22Rv1 (cell line): Measurements from ENCODE around the gene CDC42EP2.

Experiments used
- H3K27ac ChIP-seq: fragments of 450-650 bp; 2 replicates; pipeline ENCODE4 v1.5.1; 2017
- CTCF ChIP-seq: fragments of 450-650 bp; IDR thresholded peaks from 2 replicates; pipeline ENCODE4 v1.5.1; 2017; ENCODE audit warnings: mild to moderate bottlenecking
- ZFX ChIP-seq: fragments of 450-650 bp; IDR thresholded peaks from 2 replicates; pipeline ENCODE4 v1.6.1; 2017; ENCODE audit warnings: antibody characterized with exemption, borderline replicate concordance

CDC42EP2 gene

DNA sequence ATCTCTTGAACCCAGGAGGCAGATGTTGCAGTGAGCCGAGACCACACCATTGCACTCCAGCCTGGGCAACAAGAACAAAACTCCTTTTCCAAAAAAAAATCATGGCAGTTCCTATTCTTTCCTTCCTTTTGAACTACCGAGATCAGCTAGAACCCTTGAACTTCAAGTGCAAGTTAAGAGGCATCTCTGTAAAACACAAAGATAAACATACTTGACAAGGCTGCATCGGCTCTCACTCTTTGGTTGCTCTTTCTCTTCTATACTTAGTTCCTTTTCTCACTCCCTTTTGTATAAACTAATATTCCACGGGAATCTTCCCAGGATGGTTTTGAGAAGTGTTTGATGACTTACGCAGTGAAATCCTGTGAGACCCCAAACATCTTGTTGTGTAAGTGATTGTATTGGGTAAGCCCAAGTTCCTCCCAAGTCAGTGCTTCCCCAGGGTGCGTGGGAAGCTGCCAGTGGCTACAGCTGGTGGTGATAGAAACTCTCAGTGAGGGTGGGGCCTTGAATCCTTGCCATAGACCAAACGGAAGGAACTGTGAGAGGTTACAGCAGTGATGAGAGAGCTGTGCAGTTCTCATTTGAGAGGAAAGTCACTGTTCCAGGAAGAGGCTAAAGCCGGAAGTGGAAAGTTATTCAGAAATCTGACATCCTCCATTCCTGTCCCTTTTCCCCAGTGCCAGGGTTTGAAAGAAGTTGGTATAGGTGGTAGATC, 24.1 kb upstream of the CDC42EP2 start:
- no peak overlapping the region for H3K27ac ChIP-seq
- TF ChIP-seq CTCF (no peak), ZFX (no peak)

GRCh38 chr11:65291613-65292012, 23.1 kb upstream of the CDC42EP2 start:
- TF ChIP-seq CTCF (no peak), ZFX (no peak)
- no peak overlapping the region for H3K27ac ChIP-seq

DNA sequence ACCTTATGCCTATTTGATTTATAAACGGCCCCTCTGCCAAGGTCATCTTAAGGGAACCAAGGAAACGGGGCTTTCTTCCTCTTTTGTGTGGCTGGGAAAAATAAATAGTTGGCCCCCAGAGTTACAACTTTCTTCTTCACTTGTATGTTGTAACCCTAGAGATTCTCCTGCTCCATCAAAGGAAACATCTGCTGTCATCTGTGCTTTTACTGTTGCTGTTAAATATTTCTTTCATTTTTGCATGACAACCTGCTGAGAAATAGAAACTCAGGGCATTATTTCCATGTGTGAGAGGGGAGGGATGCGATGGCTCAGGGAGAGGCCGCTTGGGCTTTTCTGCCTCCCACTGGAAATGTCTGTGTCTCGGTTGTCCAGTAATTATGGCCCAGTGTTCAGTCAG, 21.8 kb upstream of the CDC42EP2 start:
- no peak for TF ChIP-seq CTCF
- H3K27ac ChIP-seq = no peak overlapping the region

DNA sequence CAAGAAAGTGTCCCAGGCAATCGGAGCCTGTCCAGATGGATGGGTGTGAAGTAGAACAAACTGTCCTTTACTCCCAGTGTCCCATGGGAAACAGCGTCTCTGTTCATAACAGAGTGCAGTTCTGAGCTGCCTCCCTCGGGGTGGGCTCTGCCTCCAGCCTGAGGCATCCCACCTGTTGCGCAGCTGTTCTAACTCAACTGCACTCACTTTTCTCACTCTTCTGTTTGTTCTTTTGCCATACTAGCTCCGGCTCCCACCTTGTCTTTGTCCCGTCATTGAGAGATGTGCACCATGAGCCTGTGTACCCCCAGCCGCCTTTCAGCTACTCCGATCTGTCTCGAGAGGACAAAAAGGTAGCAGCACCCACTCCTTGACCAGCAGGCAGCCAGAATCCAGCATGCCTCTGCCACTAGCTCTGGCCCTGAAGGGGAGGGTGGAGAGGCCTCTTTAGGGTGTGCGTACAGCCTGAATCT, 20.7 kb upstream of the CDC42EP2 start:
- TF ChIP-seq ZFX (no peak), CTCF (no peak)
- H3K27ac ChIP-seq = no peak overlapping the region

DNA sequence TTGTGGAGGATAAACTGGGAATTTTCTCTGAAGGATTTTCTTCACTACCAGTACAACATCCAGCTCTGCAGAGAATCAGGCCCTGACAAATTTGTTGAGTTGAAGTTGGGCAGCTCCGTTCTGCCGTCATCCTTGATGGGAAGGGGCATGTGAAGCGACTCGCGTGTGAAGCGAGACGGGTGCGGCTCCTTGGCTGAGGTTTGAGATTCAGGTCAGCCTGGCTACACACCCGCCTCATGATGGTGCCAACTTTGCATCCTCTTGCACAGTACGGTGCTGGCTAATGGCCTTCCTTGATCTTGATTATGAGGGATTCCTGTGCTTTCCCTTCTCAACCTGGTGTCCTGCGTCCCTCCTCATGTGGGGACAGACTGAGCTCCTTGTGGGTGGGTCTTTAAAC, 19.7 kb upstream of the CDC42EP2 start:
- no peak overlapping the region for H3K27ac ChIP-seq
- TF ChIP-seq CTCF = no peak
- no peak for TF ChIP-seq ZFX

DNA sequence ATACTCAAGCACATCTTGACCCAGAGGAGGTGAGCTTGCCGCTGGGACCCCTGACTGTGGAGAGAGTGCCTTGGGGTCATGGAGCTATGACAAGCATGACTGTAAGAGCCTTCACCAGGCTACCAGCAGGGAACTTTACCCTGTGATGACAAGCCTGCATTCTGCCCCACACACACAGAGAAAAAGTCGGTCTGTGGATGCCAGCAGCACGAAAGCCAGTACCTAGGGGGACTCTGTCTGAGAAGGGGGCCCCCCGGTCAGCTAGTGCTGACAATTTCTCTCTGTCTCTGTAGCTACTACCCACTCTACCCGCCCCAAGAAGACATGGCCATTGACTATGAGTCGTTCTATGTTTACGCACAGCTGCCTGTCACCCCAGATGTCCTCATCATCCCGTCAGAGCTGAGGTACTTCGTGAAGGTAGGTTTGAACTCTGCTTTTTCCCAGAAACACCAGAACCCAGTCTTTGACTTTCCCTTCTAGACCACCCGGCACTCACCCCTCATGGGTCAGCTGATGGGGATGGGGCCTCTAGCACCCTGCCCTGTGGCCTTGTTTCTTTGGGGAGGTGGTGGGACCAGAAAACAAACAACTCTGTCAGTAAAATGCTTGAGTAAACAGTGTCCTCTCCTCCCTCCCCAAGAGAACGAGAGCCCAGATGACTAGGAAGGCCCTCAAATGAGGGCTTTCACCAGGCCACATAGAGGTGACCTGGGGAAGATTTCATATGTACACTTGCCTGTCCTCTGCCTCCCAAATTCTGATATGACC, 18.9 kb upstream of the CDC42EP2 start:
- no peak for TF ChIP-seq ZFX
- TF ChIP-seq CTCF = no peak
- no peak overlapping the region for H3K27ac ChIP-seq

DNA sequence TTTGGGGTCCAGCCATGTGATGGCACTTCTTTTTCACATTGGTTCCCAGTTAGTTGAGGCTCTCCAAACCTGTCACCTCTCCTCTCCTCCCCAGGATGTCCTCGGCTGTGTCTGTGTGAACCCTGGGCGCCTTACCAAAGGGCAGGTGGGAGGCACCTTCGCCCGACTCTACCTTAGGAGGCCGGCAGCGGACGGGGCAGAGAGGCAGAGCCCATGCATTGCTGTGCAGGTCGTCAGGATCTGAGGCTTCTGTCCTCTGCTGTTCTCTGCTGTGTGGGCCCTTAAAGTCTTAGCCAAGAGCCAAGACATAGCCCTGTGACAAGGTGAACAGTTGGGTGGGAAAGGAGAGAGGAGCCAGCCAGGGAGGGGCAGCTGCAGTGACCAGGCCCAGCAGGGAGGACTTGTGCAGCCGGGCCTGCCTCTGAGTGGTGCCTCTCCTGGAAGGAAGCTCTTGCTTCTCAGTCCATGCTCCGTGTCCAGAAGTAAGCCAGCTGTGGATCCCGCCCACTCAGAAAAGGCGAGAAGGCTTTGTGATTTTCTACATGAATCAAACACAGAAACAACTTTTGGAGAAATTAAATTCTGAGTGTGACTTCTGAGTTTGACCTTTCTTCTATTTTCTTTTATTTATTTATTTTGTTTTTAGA, 17.5 kb upstream of the CDC42EP2 start:
- H3K27ac ChIP-seq = no peak overlapping the region
- no peak for TF ChIP-seq CTCF
- no peak for TF ChIP-seq ZFX
